GM19372 (cell line): ENCODE data around the gene HSD17B8.
"Not testable (repeated sequence)": the region's sequence is repeated elsewhere in the genome, so short reads cannot be mapped to it uniquely, and the experiment has no call there.

Experiments used
- ATAC-seq: cut with Tn5 transposase; IDR thresholded peaks from one replicate; pipeline ENCODE4 v1.9.1; 2021; ENCODE audit warnings: mild to moderate bottlenecking, low read depth, moderate library complexity; ENCODE audit not compliant: unreplicated experiment

Gene HSD17B8

DNA sequence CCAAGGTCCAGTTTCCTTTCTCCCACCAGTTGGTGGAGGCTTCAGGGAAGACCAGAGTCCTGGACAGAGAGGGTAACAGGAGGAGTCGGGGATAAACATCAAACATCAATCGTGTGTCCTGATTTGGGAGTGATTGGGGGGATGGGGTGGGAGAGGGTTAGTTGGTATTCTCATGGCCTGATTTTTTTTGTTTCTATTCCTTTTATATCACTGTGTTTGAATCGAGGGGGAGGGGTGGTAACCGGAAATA is 365 bp upstream of the HSD17B8 start:
- no peak for ATAC-seq

- no peak for ATAC-seq
These were observed 954 bp downstream of the HSD17B8 start for GRCh38 chr6:33205191-33206026.

- no peak for ATAC-seq
These were observed 1.8 kb downstream of the HSD17B8 start for GRCh38 chr6:33206027-33206863.

DNA sequence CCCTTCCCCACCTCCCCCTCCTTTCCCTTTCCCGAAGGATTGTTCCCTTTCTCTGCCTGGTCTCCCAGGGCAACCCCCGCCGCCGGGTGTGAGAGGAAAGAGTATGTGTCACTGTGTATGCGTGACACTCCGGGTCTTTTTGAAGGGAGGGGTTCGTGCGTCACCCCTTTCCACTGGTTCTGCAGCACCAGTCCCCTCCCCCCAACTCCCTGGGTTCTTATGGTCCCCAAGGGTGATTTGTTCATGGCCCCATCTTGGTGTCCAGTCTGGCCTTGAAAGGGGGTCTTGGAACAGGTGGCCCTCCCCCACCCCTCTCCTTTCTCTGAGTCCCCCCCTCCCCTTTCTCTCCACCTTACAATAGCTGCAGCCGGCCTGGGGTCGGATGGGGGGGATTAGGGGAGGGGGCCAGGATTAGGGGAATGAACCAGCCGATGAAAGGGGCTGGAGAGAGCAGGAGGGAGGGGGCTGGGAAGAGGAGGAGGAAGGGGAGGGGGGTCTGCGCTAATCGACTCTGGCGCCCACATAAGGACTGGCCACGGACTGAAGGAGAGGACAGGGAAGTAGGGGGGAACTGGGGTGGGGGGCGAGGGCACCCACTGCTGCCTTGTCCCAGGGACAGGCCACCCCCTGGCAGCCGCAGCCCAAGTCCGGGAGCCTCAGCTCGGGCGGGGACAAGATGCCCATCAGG is 2.6 kb downstream of the HSD17B8 start:
- ATAC-seq, result no peak

GRCh38 chr6:33207552-33208090 is 3.2 kb downstream of the HSD17B8 start:
- no peak for ATAC-seq

GRCh38 chr6:33208091-33208967 is 3.9 kb downstream of the HSD17B8 start, which contains the start of gene RING1:
Gene RING1 (plus strand): TSS chr6:33208500. CDS start chr6:33208823, 323 bp downstream.
- peak; percentile 61 for ATAC-seq

DNA sequence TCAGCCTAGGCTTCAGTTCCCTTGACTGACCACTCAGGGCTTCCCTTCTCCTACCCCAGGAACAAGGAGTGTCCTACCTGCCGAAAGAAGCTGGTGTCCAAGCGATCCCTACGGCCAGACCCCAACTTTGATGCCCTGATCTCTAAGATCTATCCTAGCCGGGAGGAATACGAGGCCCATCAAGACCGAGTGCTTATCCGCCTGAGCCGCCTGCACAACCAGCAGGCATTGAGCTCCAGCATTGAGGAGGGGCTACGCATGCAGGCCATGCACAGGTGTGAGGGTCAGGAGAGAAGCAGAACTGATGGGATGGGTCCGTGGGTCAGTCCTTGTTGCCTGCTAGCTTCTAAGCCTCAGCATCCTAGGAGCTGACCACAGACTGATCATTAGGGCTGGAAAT is 5.4 kb downstream of the HSD17B8 start:
- ATAC-seq, result no peak

GRCh38 chr6:33211136-33211535 is 6.7 kb downstream of the HSD17B8 start:
- ATAC-seq, result no peak

GRCh38 chr6:33211666-33212422 is 7.4 kb downstream of the HSD17B8 start:
- ATAC-seq, result no peak

DNA sequence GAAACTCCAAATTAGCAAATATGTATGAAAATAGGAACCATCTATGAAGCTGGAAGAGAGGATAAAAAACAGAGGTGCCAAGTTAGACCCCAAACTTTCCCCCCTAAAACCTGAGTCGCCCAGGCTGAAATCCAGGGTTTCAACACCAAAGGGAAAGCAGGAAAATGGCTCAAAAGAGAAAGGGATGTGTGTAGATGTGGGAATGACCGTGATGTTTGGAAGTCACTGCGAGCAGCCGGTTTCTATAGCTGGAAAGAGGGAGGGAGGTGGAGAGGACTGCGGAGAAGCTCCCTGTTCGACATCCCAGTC is 8.4 kb downstream of the HSD17B8 start:
- ATAC-seq, result no peak

DNA sequence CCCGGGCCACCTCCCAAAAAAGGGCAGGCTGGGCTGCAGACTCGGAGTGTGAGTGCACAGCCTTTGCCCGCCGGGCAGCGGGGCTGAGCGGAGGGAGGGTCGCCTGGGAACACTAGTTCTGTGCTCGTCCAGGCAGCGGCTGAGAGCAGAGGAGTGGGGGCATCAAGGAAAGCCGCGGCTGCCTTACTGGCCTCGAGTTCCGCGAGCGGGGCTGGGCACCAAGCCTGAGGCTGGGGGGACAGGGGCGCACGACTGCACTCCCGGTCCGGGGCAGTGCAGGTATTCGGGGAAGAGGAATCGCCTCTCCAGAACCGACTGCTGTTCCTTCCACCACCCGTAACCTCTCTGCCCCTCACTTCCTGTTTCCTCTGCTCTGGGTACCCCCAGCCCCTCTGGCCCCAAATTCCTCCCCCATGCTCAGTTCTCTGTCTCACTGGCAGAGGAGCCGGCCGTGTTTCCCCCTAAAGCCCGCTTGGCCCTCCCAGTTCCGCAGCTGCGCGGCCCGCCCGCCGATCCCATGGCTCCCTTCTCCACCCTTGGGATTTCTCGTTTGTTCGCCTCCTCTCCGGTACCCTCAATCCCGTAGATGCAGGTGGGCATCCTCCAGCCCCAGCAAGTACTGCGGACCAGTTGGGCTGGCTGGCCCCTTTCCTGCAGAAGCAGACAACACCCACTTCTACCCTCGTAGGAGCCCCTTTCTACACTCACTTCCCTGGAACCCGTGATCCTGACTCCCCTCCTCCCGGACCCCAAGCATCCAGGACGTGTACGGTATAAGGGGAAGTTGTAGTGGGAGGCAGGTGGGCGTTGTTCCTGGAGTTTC is 8.9 kb downstream of the HSD17B8 start:
- ATAC-seq, result no peak

DNA sequence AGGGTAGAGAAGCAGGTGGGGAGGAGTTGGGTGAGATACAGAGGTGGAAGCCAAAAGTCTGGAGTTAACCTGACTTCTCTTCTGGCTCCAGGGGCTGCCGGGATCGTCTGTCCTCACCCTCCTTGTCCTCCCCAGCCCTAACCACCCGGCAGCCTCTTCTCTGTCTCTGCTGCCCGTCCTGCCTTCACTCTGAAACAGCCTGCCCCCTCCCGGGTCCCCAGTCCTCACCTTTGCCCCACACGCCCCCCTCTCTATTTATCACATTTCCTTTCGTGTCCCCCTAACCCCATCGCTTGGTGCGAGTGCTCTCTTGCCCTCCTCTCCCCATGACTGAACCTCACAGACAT is 9.5 kb downstream of the HSD17B8 start:
- no peak for ATAC-seq

DNA sequence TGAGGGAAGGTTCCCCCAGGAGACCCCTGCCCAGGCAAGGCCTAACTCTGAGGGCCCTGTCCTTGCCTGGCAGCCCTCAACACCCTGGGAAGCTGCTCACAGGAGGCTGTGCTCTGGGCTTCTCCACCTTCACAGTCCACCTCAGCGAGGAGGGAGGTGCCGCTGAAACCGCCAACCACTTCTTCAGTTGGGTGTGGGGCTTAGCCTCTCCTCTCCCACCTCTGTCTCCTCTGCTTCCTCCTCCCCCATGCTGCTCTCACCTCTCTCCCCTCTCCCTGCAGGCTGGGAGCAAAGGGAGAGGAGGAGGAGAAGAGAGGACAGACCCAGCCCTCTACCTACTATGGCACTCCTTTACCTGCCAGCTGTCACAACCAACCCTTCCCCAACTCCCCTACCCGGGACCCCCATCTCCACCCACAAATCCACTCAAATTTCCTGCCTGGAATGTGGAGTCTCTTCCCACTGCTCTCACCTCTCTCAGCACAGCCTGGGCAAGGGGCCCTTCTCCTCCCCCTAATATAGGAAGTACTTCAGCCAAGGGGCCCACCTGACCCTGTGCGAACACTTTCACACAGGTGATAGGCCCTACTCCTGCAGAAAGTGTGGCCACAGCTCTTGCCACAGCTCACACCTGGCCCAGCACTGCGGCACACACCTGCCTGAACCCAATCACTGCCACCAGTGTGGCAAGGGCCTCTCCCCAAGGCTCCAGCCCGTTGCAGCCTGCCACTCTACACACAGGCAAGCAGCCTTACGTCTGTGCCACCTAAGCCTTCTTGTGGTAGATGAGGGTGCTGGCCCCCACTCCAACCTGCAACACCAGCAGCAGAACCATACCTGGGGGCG is 11.0 kb downstream of the HSD17B8 start:
- ATAC-seq, result no peak

- no peak for ATAC-seq
These were observed 11.7 kb downstream of the HSD17B8 start for GRCh38 chr6:33216117-33216649.

GRCh38 chr6:33217246-33217645 is 12.8 kb downstream of the HSD17B8 start:
- no peak for ATAC-seq

DNA sequence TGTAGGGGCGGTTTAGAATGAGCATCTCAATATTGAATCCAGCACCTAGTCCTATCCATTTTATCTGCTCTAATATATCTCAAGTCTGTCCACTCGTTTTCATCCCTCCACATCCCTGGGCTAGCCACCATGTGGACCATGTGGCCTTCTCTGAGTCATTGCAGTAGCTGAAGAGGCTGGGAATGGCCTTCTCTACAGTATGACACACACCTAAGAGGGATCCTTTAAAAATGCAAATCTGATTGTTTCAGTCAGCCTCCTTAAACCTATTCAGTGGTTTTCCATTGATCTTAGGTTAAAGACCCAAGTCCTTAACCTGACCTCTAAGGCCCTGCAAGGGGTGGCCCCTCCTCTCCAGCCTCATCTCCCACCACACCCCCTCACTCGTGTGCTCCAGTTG is 13.2 kb downstream of the HSD17B8 start:
- ATAC-seq, result no peak

- ATAC-seq, result not testable (repeated sequence)
These were observed 22.2 kb downstream of the HSD17B8 start for GRCh38 chr6:33226503-33227120.
